ENCODE results near the gene MNT.
A peak's percentile ranks its signal among the peaks of the same experiment; 100 is the strongest.

Gene MNT

DNA sequence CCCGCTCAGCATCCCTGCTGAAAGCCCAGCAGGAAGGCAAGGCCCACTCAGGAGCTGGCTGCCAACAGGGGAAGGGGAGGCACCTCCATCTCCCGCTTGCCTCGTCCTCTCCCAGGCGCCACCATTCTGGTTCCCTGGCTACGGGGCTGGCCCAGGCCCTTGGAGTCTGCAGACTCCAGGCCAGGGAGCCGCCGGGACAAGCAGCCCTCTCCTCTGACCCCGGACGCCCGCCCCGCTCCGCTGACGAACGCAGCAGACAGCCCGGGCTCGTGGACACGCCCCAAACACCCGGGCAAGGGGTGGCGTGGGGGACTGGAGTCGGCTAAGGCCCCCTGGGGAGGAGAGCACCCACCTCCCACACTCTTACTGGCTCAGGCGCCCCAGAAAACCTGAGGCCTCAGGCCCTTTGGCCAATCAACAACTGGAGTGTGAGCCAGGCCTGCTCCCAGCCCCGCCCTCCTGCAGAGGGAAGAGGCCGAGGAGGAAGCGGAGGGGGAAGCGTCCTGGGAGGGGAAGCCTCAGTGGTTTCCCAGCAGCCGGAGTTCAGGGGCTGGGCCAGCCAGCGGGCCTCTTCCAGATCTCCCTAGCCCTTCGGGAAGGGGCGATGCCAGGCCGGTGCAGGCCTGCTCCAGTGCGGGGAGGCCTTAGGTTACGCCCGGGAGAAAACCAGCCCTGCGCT lies 4.2 kb downstream of the MNT start:
- DNase-seq (ENCODE audit: low read depth in 4 of 4, low spot score in 1 of 4) = peak in 2 of 4 experiments; percentile 37 to 65

DNA sequence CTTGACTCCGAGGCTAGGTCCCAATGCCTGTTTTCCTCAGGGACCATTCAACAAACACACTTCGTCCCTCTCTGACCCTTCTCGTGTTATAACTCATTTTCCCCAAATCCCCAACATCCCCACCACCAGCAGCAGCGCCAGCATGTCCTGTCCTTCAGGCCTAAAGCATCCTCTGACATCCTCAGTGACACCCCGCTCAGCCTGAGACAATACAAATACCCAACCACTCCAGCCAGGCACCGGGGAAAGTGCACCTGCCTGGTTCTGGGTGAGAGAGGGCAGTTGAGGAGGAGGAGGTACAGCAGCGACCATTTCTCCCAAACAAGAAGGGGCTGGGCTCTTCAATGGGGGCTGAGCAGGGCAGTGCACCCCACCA lies 4.7 kb downstream of the MNT start:
- no peak for DNase-seq (ENCODE audit: low read depth in 4 of 4, low spot score in 1 of 4)

DNA sequence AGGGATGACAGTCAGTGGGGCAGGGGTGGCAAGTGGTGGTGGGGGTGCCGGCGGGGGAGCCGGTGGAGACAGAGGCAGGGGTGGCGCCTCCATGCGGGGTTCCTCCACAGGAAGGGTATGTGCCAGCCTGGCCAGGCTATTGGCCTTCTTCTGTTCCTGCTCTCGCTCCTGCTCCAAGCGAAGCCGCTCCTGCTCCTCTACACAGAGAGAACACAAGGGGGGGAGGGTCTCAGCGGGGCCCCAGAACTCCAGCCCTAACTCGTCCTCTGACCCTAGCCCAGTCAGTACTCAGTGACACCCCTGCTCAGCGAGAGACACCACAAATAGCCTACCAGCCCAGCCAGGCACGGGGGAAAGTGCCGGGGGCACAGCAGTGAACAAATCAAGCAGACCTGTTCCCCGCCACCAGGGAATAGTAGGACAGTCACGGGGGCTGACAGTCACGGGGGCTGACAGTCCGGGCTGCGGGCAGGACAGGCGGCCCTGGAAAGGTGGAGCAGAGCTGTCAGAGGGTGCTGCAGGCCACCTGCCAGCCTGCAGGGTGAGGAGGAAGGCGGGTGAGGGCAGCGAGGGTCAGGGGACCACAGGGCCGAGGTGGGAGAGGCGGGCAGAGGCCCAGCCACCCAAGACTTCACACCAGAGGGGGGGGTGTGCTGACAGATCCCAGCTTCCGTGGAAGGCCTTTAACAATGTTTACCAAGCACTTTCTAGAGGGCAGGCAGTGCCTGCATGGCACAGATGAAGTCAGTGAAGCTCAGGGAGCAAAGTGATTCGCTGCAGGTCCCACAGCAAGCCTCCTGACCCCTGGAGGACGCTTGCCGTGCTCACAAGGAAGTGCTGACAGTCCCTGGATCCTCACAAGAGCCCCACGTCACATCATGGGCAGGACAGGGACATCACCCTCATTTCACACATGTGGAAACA lies 5.3 kb downstream of the MNT start:
- DNase-seq (ENCODE audit: low read depth in 4 of 4, low spot score in 1 of 4) = no peak

DNA sequence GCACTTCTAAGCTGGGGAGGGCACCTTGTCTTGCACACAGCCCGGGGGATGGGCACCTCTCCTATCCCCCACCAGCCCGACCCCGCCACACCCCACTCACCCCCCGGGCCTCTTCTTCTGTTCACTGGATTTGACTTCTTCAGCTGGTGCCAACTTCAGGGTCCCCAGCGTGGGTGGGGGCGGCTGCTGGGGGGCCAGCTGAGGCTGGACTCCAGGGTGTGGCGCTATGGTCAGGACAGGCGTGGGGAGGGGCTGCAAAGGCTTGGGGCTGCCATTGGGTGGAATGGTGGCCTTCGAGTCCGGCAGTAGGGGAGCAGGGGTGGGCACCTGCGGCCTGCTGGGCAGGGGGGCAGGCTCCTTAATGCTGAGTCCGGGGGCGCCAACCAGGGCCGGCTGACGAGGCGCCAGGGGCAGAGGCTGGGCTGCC lies 6.1 kb downstream of the MNT start:
- DNase-seq (ENCODE audit: low read depth in 4 of 4, low spot score in 1 of 4) = no peak

DNA sequence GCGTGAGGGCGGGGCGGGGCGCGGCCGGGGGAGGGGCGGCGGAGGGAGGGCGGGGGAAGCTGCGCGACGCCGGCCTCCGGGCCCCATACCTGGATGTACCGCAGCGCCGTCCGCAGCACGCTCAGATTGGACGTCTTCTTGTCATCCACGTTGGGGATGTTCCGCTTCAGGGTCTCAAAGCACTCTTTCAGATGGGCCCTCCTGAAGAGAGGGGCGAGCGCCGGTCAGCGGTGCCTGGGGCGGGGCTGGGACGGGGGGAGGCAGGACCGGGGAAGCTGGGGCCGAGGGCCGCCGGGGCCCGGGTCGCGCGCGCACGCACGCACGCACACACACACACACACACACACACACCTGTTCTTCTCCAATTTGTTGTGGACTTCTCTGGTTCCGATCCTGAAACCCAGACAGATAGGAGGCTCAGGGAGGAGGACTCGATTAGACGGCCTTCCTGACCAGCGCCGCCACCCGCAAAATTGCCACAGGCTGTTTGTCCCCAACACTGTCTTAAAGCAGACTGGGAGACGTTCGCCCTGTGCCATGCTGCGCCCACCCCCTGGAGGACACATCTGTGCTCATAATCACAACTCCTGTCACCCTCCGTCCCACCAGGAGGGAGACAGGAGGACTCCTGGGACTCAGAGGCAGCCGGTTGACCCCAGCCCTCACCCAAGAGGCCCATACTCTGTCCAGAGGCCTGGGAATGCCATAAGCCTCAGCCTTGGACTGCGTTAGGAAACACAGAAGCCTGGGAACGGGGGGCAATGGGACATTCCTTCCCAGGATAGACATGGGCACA lies 6.7 kb downstream of the MNT start:
- DNase-seq (ENCODE audit: low read depth in 4 of 4, low spot score in 1 of 4) = no peak

DNA sequence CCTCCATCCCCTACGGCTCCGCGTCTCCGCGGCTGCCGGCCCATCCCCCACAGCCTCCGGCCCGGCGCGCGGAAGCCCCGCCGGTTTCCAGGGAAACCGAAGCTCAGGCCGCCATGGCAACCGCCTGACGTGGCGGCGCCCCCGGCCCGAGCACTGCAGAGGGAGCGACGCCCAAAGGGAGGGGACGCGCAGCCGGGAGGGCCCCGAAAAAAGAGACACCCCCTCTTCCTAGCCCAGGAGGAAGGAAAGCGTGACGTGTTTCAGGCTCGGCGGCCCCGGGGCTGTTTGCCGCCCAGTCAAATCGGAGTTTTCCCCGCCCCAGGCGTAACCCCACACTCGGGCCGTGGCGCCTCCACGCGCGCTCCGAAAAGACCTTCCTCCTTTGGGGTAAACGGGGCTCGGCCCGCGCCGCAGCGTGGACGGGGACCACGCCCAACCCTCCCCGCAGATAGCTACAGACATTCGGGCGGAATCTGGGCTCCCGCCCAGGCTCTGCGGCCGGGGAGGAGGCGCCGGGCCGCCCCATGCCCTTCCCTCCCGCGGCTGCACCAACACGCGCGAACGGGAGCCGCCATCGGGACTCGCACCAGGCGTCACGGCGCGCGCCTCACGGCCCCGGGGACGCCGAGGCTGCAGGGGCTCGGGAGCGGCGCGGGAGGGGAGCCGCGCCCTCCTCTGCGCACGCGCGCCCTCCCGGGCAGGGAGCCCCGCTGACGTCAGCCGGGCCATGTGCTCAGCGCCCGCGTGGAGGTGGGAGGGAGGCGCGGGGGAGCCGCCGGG lies 7.5 kb downstream of the MNT start:
- DNase-seq (ENCODE audit: low read depth in 4 of 4, low spot score in 1 of 4) = peak; percentile 76 to 84 (median 80)

DNA sequence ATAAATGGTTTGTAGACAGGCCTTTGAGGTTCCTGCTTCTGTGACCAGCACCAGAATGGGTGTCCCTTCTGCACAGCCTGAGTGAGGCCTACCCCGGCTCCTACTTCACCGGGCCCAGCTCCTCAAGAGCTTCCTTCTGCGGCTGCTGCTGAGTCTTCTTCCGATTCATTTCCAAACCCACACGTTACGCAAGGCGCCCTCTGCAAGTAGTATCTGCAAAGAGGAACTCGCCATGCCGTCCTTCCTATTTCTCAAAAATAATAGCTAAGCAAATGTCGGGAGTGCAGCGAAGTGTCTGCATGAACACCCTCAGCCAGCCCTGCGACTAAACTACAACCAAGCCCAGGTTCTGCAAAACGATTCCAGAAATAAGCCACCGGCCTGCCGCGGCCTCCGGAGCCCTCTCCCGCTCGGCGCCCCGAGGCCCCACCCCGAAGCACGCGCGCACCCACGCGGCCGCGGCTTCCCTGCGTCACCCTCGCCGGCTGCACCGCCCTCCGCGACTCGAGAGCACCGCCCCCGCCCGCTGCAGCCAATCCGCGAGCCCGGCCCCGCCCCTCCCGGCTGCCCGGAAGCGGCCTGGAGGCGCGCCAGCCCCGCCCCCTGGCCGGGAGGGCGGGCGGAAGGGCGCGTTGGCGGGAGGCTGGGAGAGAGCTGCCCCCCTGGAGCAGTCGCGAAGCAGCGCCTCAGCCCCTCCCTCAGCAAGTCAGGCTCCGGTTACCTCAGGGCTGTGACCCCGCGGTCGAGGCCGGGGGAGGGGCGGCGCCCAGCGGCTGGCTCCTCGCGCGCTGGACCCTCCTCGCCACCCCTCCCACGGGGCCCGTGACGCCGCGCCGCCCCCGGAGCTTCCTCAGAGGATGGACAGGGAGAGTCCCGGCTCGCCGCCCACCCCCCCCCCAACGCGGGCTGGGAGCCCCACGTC lies 8.3 kb downstream of the MNT start:
- DNase-seq (ENCODE audit: low read depth in 4 of 4, low spot score in 1 of 4) = peak; percentile 97 to 98 (median 98)

DNA sequence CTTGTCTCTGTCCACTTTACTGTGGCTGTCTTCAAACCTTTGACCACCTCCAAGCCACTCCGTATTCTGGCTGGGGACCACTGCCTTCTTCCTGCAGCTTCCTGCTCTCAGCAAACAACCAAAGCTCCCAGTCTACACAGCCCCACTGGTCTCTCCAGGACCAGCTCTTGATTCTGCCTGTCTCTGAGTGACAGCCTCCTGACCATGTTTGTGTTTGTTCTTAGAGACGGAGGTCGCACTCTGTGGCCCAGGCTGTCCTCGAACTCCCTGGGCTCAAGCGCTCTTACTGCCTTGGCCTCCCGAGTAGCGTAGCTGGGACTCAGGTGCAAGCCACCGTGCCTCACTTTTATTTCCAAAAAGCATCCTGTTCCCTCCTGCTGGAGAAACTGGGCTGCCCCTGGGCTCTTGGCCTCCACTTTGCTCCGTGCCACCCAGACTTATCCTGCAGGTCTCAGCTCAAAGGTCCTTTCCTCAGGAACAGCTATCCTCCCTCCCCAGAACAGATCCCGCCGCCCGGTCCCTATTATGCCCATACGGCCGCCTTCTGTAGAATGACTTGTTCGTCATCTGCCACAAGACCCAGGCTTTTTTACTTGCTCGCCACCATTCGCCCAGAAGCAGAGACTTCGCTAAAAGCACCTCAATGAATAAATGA lies 9.1 kb downstream of the MNT start:
- DNase-seq (ENCODE audit: low read depth in 4 of 4, low spot score in 1 of 4) = no peak

DNA sequence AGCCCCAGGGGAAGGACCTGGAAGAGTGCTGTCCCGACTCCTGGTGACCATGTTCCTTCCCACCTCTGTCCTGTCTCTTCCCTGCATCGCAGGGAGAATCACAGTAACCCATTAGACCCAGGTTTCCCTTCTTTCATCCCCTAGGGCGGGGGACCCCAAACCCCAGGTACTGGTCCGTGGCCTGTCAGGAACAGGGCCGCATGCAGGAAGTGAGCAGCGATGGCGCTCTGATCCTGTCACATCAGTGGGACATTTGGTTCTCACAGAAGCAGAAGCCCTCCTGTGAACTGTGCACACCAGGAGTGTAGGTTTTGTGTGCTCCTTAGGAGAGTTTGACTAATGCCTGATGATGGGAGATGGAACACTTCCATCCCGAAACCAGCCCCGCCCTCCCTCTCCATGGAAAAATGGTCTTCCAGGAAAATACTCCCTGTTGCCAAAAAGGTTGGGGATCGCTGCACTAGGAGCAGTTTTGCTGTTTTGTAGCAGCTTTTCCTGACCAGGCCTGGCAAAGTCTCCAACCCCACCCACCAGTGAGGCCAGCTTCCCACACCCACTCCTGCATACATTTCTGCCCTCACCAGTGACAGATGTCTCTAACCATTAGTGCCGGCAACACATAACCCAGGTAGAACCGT lies 10.5 kb downstream of the MNT start:
- DNase-seq (ENCODE audit: low read depth in 4 of 4, low spot score in 1 of 4) = no peak

DNA sequence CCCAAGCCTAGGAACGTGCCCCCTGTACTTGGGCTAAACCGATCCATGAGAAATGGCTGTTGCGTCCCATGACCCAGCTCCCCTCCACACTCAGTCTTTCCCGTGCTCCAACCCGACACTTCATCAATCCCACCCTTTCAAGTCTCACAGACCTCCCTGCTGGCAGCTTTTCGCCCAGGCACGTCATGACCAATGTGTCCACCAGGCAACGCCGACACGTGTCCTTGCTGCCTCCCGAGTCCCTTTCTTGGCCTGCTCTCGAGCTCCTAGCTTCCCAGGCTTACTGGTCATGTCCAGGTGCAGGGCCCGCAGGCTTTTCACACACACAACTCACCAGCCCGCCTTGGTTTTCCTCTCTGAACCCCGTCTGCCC lies 12.2 kb downstream of the MNT start:
- DNase-seq (ENCODE audit: low read depth in 4 of 4, low spot score in 1 of 4) = no peak

DNA sequence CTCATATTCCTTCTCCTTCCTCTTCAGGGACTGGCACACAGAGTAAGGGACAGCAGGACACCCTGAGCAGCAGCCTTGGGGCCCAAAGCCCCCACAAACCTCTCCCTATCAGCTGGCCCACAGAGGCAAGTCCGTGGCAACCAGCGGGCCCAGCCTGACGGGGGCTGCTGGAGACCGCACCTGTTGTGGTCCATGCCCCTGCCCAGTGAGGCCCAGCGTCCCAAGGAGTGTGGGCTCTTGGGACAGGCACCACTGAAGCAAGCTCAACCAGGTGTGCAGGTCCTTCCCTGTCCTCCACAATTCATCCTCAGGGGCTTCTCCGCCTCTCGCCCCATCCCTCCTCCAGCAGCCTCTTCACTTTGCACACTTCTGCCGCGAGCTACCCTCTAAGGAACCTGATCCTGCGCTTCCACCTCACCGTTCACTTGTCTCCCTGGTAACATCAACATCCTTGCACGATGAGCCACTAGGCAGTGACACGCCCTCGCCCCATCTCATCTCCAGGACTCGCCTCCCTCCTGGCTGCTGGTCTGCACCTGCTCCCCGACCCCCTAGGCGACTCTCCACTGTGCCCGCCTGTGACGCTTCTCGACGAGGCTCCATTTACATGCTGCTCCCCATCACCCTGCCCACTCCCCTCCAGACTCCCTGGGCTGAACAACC lies 12.7 kb downstream of the MNT start:
- DNase-seq (ENCODE audit: low read depth in 4 of 4, low spot score in 1 of 4) = no peak

DNA sequence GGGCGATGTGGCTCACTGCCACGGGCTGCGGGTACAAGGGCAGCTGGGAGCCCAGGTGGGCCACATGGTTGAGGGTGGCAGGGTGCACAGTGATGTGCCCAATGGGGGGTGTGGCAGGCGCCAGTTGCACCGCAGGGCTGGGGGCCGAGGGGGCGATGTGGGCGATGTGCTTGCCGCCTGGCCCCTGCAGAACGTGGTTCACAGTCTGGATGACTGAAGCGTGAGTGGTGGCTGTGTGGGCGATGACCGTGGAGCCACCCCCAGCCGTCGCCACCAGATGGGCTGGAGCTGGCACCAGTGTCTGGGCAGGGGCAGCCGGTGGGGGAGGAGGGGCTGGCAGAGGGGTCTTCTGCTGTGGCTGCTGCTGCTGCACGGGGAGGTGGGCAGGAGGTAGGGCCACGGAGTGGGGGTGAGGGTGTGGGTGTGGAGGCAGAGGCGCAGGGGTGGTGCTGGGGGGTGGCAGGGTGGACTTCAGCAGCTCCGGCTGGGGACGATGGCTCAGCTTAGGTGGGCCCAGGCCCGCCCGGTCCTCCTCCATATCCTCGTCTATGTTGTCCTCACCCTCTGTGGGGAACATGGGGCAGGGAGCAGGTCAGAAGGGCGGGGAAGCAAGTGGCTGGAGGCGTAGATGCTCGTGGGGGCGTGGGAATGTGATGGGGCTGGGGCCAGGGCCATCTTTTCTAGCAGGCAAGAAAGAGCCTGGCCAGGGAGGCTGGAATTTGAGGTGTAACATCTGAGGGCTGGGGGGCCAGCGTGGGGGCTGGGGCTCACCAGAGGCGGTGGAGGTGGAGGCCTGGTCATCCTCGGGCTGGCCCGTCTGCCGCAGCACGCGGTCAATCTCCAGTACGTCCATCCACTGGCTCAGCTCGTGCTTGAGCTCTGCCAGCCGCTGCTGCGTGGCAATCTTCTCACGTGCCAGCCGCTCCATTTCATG lies 13.5 kb downstream of the MNT start:
- no peak for DNase-seq (ENCODE audit: low read depth in 4 of 4, low spot score in 1 of 4)

DNA sequence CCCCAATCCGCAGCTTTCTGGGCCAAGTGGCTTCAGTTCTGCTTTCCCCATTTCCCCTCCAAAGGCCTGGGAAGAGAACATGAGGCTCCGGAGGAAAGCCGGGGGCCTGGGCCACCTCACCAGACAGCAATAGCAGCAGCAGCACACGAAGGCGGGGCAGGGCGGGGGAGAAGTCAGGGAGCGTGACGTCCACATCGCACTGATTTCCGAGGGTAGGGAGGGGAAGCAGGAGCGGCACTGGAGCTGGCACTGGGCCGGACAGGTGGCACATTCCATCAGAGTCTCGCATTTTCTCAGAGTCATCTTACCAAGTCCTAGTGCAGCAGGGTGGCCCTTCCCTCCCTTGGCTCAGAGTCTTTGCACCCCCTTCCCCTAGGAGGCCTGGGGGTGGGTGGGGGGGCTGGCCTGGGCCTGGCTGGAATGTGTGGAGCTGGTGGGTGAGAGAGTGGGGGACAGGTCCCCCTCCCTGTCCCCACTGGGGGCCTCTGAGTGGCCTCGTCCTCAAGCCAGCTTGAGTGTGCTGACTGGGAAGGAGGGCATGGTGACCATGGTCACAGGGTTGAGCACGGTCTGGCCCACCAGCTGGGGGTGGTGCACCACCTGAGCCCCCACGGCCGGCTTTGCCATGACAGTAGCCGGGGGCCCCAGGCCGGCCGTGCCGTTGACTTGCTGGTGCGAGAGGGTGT lies 14.3 kb downstream of the MNT start:
- no peak for DNase-seq (ENCODE audit: low read depth in 4 of 4, low spot score in 1 of 4)

DNA sequence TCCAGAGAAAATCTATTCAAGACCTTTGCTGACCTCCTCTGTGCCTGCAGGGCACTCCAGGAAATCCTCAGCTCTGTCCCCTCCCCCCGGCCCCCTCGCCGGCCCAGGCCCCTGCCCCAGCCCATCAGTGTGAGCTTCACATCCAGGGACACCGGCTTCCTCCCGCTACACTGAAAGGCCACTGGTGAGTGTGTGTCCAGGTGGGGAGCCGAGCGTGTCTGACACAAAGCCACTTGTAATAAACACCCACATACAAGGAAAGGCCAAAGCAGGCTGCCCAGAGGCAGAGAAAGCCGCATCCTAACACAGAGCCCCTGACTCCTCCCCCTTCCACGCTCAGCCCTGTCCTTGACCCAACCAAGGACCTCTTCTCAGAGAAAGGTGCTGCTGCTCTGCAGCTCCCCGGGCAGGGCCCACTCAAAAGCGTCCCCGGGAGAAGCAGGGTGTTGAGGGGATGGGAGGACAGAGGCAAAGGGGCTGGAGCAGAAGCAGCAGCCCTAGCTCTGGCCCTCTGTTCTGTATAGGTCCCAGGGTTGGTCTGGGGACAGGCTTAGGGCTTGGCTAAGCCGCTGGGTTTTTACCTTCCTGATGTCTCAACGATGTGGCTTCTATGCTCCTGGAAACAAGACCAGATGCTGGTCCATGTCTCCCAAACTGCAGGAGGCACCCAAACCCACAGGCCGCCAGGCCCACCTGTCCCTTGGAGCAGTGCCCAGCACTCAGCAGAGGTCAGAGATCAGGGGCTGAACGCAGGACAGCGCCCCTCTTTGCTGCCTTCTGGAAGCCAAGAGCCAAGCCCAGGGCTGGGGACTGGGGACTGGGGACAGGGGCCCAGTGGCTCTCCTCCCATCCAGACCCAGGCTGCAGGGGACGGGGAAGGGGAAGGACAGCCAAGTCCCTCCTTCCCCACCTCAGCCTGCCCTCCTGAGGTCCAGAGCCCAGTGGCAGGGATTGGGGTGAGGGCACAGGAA lies 15.3 kb downstream of the MNT start:
- DNase-seq (ENCODE audit: low read depth in 4 of 4, low spot score in 1 of 4) = no peak

DNA sequence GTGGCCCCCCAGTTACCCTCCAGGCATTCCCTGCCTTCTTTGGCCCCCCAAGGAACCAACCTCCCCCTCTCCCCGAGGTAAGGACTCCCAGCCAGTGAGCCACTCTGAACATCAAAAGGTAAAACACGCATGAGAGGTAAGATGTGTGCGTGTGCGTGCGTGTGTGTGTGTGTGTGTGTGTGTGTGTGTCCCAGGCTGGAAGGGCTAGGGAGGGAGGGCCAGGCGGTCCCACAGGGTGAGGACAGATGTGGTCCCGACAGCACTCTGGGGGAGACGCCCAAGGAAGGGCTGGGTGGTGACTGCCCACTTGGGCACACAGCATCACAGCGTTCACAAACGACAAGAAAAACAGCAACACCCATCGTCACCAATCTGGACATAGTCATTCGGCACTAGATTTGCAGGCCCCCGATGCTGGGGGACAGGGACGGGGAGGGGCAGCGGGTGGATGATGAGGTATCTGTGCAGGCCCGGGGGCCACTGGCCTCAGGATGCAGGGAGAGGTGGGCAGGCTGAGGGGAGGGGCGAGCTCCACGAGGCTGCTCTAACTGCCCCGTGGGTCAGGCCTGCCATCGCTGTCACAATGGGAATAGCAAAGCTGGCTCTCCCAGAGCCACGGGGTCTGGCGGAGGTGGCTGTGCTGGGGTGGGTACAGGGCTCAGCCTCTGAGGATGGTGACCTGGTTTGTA lies 16.3 kb downstream of the MNT start:
- DNase-seq (ENCODE audit: low read depth in 4 of 4, low spot score in 1 of 4) = no peak
